Neural cell (in vitro differentiated cells): ENCODE data around the gene CAPN14. TPM values are rescaled to one million over a fixed set of nuclear protein-coding genes. Genes with fewer than 3 reads are reported as not detected.

Experiments used
- H2AFZ ChIP-seq: fragments of 200-600, 300-800 bp; sonication (generic), shearing (Covaris generic); 2 replicates; pipeline ENCODE4 v1.6.0; 2014; ENCODE audit warnings: low read depth, mild to moderate bottlenecking, antibody characterized with exemption, low read length, moderate library complexity
- H3F3A ChIP-seq: fragments of 200-600 bp; shearing (Covaris generic); 2 replicates; pipeline ENCODE4 v1.6.1; 2016; ENCODE audit warnings: mild to moderate bottlenecking, moderate library complexity, mixed read lengths, antibody characterized with exemption, low read length; ENCODE audit not compliant: insufficient read depth, poor library complexity, severe bottlenecking
- H3K27ac ChIP-seq: fragments of 200-600, 300-800 bp; sonication (generic), shearing (Covaris generic); 2 replicates; pipeline ENCODE4 v1.5.1; 2014; ENCODE audit warnings: mild to moderate bottlenecking, low read length, moderate library complexity
- H3K27me3 ChIP-seq: fragments of 300-800, 200-600 bp; sonication (generic), shearing (Covaris generic); 2 replicates; pipeline ENCODE4 v1.6.0; 2014; ENCODE audit warnings: mild to moderate bottlenecking, low read depth, low read length, moderate library complexity; ENCODE audit not compliant: insufficient read depth
- H3K36me3 ChIP-seq: fragments of 300-800, 200-600 bp; sonication (generic), shearing (Covaris generic); 2 replicates; pipeline ENCODE4 v1.5.1; 2014; ENCODE audit warnings: mild to moderate bottlenecking, antibody characterized with exemption, low read length, moderate library complexity; ENCODE audit not compliant: insufficient read depth
- H3K4me2 ChIP-seq: fragments of 300-800, 200-600 bp; sonication (generic), shearing (Covaris generic); 2 replicates; pipeline ENCODE4 v1.6.0; 2014; ENCODE audit warnings: mild to moderate bottlenecking, low read length
- H3K4me3 ChIP-seq: fragments of 300-800, 200-600 bp; sonication (generic), shearing (Covaris generic); 2 replicates; pipeline ENCODE4 v1.5.1; 2014; ENCODE audit warnings: mild to moderate bottlenecking, low read length, moderate library complexity
- H3K79me2 ChIP-seq: fragments of 200-600 bp; shearing (Covaris generic); replicated peaks from 2 replicates; pipeline ENCODE4 v1.6.0; 2014; ENCODE audit warnings: mild to moderate bottlenecking, low read length, moderate library complexity; ENCODE audit not compliant: insufficient read depth
- H3K9ac ChIP-seq: fragments of 300-800, 200-600 bp; sonication (generic), shearing (Covaris generic); 2 replicates; pipeline ENCODE4 v1.6.1; 2016; ENCODE audit warnings: mild to moderate bottlenecking, low read length, mixed read lengths
- H3K9me2 ChIP-seq: fragments of 200-600 bp; shearing (Covaris generic); 2 replicates; pipeline ENCODE4 v1.6.1; 2016; ENCODE audit warnings: mild to moderate bottlenecking, low read length, mixed read lengths; ENCODE audit not compliant: insufficient read depth
- H3K9me3 ChIP-seq: fragments of 200-600, 300-800 bp; sonication (generic), shearing (Covaris generic); 2 replicates; pipeline ENCODE4 v1.6.1; 2016; ENCODE audit warnings: mild to moderate bottlenecking, mixed run types, low read length, moderate library complexity, mixed read lengths
- H4K20me1 ChIP-seq: fragments of 200-600 bp; shearing (Covaris generic); 2 replicates; pipeline ENCODE4 v1.6.1; 2016; ENCODE audit warnings: mild to moderate bottlenecking, mixed run types; ENCODE audit not compliant: insufficient read depth
- CTCF ChIP-seq: fragments of 450-650 bp; IDR thresholded peaks from 2 replicates; pipeline ENCODE4 v1.5.1; 2014; ENCODE audit warnings: antibody characterized with exemption, mild to moderate bottlenecking, moderate library complexity; ENCODE audit not compliant: poor library complexity, severe bottlenecking
- EP300 ChIP-seq: fragments of 450-650 bp; conservative IDR thresholded peaks from 2 replicates; pipeline ENCODE4 v1.6.1; 2014; ENCODE audit warnings: antibody characterized with exemption, mild to moderate bottlenecking, moderate library complexity; ENCODE audit not compliant: poor library complexity, severe bottlenecking
- EZH2 ChIP-seq: fragments of 200-600, 300-800 bp; shearing (Covaris generic), sonication (generic); IDR thresholded peaks from 2 replicates; pipeline ENCODE4 v1.6.1; 2014; ENCODE audit warnings: antibody characterized with exemption, low read length, borderline replicate concordance, mild to moderate bottlenecking; ENCODE audit not compliant: insufficient read depth, poor library complexity, severe bottlenecking
- MXI1 ChIP-seq: fragments of 450-650 bp; conservative IDR thresholded peaks from 2 replicates; pipeline ENCODE4 v1.6.1; 2014; ENCODE audit warnings: antibody characterized with exemption, mild to moderate bottlenecking; ENCODE audit not compliant: poor library complexity, severe bottlenecking
- POLR2AphosphoS5 ChIP-seq: IDR thresholded peaks from 2 replicates; pipeline ENCODE4 v1.6.1; 2012
- RAD21 ChIP-seq: fragments of 450-650 bp; conservative IDR thresholded peaks from 2 replicates; pipeline ENCODE4 v1.6.1; 2014; ENCODE audit warnings: antibody characterized with exemption, mild to moderate bottlenecking, moderate library complexity
- SMC3 ChIP-seq: fragments of 450-650 bp; conservative IDR thresholded peaks from 2 replicates; pipeline ENCODE4 v1.6.1; 2014; ENCODE audit warnings: antibody characterized with exemption, mild to moderate bottlenecking, moderate library complexity; ENCODE audit not compliant: poor library complexity
- TAF1 ChIP-seq: IDR thresholded peaks from 2 replicates; pipeline ENCODE4 v1.6.1; 2012; ENCODE audit warnings: low read depth
- polyA plus RNA-seq: library from polyadenylated mRNA; depleted of rRNA; stranded (reverse); fragments of >200 nt; gene quantifications from 2 replicates; pipeline ENCODE4 v1.2.3, GENCODE V29; 2014
- TF ChIP-seq, protein P1 (sequence below): IDR thresholded peaks from 2 replicates; pipeline ENCODE4 v1.6.1; 2012; ENCODE audit warnings: borderline replicate concordance

Gene CAPN14
- polyA plus RNA-seq, 1 donor from 2014 or later: 2.1 TPM

DNA sequence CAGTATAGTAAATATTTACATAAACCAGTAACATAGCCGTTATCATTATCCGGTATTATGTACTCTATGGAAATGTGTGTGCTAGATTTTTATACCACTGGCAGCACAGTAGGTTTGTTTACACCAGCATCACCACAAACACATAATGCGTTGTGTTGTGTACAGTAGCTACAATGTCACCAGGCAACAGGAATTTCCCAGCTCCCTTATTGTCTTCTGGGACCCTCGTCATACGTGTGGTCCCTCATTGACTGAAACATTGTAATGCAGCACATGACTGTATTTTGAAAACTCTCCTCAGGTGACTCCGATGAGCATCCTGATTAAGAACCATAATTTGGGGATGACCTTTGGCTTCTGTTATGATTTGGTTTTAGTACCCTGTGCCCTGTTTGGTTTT, 47.9 kb upstream of the CAPN14 start:
- Histone ChIP-seq H3K9me3 (no peaks in the 10 kb centered on the region), H3K79me2 (no peaks in the 10 kb centered on the region), H3K4me2 (no peak overlapping the region), H3K9me2 (no peaks in the 10 kb centered on the region), H3F3A (no peaks in the 10 kb centered on the region), H3K4me3 (no peak overlapping the region), H4K20me1 (no peaks in the 10 kb centered on the region), H3K9ac (no peak overlapping the region), H3K27me3 (no peaks in the 10 kb centered on the region), H2AFZ (no peak overlapping the region), H3K36me3 (peaks cover 5% of the 10 kb centered on the region), H3K27ac (no peak overlapping the region)
- TF ChIP-seq RAD21 (no peak), POLR2AphosphoS5 (no peak), EZH2 (no peak), TAF1 (no peak), SMC3 (no peak), EP300 (no peak), CTCF (no peak), MXI1 (no peak)
- TF ChIP-seq, protein P1, sequence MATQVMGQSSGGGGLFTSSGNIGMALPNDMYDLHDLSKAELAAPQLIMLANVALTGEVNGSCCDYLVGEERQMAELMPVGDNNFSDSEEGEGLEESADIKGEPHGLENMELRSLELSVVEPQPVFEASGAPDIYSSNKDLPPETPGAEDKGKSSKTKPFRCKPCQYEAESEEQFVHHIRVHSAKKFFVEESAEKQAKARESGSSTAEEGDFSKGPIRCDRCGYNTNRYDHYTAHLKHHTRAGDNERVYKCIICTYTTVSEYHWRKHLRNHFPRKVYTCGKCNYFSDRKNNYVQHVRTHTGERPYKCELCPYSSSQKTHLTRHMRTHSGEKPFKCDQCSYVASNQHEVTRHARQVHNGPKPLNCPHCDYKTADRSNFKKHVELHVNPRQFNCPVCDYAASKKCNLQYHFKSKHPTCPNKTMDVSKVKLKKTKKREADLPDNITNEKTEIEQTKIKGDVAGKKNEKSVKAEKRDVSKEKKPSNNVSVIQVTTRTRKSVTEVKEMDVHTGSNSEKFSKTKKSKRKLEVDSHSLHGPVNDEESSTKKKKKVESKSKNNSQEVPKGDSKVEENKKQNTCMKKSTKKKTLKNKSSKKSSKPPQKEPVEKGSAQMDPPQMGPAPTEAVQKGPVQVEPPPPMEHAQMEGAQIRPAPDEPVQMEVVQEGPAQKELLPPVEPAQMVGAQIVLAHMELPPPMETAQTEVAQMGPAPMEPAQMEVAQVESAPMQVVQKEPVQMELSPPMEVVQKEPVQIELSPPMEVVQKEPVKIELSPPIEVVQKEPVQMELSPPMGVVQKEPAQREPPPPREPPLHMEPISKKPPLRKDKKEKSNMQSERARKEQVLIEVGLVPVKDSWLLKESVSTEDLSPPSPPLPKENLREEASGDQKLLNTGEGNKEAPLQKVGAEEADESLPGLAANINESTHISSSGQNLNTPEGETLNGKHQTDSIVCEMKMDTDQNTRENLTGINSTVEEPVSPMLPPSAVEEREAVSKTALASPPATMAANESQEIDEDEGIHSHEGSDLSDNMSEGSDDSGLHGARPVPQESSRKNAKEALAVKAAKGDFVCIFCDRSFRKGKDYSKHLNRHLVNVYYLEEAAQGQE: no peak

DNA sequence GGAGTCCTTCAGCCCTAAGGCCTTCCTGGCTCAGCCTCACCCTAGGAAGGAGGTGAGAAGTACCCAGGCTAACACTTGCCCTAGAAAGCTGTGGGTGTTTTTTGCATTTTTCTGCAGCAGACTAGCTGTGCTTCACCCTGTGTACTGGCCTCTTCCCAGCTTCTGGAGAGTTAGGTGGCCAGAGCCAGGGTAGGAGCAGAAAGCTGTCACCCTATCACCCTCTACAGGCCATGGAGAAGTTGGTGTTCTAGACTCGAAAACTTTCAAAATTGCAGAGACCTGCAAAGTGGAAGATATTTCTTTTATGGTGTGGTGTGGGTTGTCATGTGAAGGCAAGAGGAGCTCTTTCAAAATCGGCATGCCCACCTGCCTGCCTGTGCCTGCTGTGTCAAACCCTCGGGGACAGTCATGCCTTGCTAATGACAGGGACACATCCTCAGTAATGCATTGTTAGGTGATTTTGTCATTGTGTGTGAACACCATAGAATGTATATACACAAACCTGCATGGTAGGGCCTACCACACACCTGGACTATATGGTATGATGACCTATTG, 46.4 kb upstream of the CAPN14 start:
- H3K9me3 ChIP-seq: no peaks in the 10 kb centered on the region
- TF ChIP-seq MXI1 (no peak), TAF1 (no peak), EP300 (no peak)
- no peak overlapping the region for H3K4me2 ChIP-seq
- no peaks in the 10 kb centered on the region for H3F3A ChIP-seq
- no peak overlapping the region for H3K9ac ChIP-seq
- no peak overlapping the region for H3K4me3 ChIP-seq
- H3K27ac ChIP-seq: no peak overlapping the region
- no peak overlapping the region for H2AFZ ChIP-seq
- no peaks in the 10 kb centered on the region for H3K27me3 ChIP-seq
- H3K79me2 ChIP-seq: no peaks in the 10 kb centered on the region
- H3K9me2 ChIP-seq: no peaks in the 10 kb centered on the region
- no peaks in the 10 kb centered on the region for H4K20me1 ChIP-seq
- peaks cover 5% of the 10 kb centered on the region for H3K36me3 ChIP-seq

DNA sequence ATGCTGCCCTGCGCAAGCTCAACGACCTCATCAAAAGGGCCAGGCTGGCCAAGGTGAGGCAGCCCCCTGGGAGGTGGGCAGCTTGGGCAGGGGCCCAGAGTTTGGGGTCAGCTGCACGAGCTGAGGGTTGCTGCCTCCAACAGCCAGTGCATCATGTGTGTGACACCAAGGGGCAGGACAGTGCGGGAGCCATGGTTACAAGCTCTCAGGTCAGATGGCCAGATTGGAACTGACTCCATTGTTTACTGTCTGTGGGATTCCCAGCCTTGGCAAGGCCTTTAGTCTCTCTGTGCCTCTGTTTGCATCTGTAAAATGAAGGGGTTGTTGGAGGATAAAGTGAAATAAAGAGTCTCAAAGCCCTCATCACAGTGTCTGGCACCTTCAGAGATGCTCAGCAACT, 43.6 kb upstream of the CAPN14 start:
- H2AFZ ChIP-seq: no peak overlapping the region
- TF ChIP-seq SMC3 (no peak), TAF1 (no peak), EP300 (no peak), EZH2 (no peak), MXI1 (no peak), CTCF (no peak), POLR2AphosphoS5 (no peak), RAD21 (no peak)
- TF ChIP-seq, protein P1: no peak
- H3K4me3 ChIP-seq: no peak overlapping the region

More for the DNA sequence above, 43.6 kb upstream of the CAPN14 start:
- no peaks in the 10 kb centered on the region for H3K27me3 ChIP-seq
- H3K36me3 ChIP-seq: no peaks in the 10 kb centered on the region
- H4K20me1 ChIP-seq: no peaks in the 10 kb centered on the region
- no peaks in the 10 kb centered on the region for H3K9me2 ChIP-seq
- H3K9ac ChIP-seq: no peak overlapping the region
- no peaks in the 10 kb centered on the region for H3K79me2 ChIP-seq
- H3K9me3 ChIP-seq: no peaks in the 10 kb centered on the region
- H3K27ac ChIP-seq: no peak overlapping the region
- H3F3A ChIP-seq: no peaks in the 10 kb centered on the region
- no peak overlapping the region for H3K4me2 ChIP-seq
